Measurements from ENCODE around the gene ATP2B3.

DNA sequence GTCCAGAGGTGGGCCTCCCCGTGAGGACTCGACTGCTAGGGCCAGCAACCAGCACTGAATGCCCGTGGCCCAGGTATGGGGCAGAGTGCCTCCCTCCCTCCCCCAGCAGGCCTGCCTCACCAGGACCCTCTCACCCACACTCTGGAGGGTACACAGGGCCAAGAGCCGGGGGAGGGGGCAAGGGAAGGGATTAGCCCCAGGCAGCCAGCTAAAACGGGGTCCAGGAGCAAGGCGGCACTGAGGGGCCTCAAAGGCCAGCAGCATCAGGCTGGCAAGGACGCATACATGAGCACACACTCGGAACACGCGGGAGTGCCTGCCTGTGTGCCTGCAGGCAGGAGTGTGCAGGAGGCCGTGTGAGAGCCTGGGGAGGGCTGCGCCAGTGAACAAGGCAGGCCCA lies 111.2 kb downstream of the ATP2B3 start:
- TF ChIP-seq, protein P1, sequence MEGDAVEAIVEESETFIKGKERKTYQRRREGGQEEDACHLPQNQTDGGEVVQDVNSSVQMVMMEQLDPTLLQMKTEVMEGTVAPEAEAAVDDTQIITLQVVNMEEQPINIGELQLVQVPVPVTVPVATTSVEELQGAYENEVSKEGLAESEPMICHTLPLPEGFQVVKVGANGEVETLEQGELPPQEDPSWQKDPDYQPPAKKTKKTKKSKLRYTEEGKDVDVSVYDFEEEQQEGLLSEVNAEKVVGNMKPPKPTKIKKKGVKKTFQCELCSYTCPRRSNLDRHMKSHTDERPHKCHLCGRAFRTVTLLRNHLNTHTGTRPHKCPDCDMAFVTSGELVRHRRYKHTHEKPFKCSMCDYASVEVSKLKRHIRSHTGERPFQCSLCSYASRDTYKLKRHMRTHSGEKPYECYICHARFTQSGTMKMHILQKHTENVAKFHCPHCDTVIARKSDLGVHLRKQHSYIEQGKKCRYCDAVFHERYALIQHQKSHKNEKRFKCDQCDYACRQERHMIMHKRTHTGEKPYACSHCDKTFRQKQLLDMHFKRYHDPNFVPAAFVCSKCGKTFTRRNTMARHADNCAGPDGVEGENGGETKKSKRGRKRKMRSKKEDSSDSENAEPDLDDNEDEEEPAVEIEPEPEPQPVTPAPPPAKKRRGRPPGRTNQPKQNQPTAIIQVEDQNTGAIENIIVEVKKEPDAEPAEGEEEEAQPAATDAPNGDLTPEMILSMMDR (conservative IDR thresholded peaks at IDR 0.05; ENCODE audit: low read depth, low read length), result no peak
- TF ChIP-seq BHLHE40 (IDR thresholded peaks at IDR 0.05; ENCODE audit: low read depth, low read length) (no peak), RAD21 (IDR thresholded peaks at IDR 0.05; ENCODE audit: low read length) (no peak), RCOR1 (IDR thresholded peaks at IDR 0.05; ENCODE audit: insufficient replicate concordance, low read length) (no peak), POLR2A (IDR thresholded peaks at IDR 0.05; ENCODE audit: low read depth, low read length) (no peak), CEBPB (IDR thresholded peaks at IDR 0.05; ENCODE audit: low read depth, low read length) (no peak), MAFK (IDR thresholded peaks at IDR 0.05; ENCODE audit: low read depth, low read length) (no peak), SMC3 (IDR thresholded peaks at IDR 0.05; ENCODE audit: low read depth, low read length) (no peak), MXI1 (IDR thresholded peaks at IDR 0.05; ENCODE audit: borderline replicate concordance, low read depth, low read length) (no peak), NFE2L2 (IDR thresholded peaks at IDR 0.05; ENCODE audit: low read depth, low read length) (no peak), RFX5 (IDR thresholded peaks at IDR 0.05; ENCODE audit: low read depth, low read length) (no peak)
- TF ChIP-seq, protein P2, sequence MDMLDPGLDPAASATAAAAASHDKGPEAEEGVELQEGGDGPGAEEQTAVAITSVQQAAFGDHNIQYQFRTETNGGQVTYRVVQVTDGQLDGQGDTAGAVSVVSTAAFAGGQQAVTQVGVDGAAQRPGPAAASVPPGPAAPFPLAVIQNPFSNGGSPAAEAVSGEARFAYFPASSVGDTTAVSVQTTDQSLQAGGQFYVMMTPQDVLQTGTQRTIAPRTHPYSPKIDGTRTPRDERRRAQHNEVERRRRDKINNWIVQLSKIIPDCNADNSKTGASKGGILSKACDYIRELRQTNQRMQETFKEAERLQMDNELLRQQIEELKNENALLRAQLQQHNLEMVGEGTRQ (IDR thresholded peaks at IDR 0.05; ENCODE audit: low read depth, low read length), result no peak
- TF ChIP-seq, protein P3, sequence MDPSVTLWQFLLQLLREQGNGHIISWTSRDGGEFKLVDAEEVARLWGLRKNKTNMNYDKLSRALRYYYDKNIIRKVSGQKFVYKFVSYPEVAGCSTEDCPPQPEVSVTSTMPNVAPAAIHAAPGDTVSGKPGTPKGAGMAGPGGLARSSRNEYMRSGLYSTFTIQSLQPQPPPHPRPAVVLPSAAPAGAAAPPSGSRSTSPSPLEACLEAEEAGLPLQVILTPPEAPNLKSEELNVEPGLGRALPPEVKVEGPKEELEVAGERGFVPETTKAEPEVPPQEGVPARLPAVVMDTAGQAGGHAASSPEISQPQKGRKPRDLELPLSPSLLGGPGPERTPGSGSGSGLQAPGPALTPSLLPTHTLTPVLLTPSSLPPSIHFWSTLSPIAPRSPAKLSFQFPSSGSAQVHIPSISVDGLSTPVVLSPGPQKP (IDR thresholded peaks at IDR 0.05; ENCODE audit: borderline replicate concordance, low read depth, low read length), result no peak
